ENCODE measurements around the gene PEX16.

PEX16 gene

GRCh38 chr11:45871638-45872037 is 46.0 kb downstream of the PEX16 start:
- H3K4ac ChIP-seq (ENCODE audit: low read depth, low read length), result no peak overlapping the region
- WGBS (ENCODE audit: extremely low coverage, insufficient coverage, insufficient read length), result no CpG with 5 or more reads among the region's 2 CpGs
- H3K18ac ChIP-seq (ENCODE audit: low read length), result no peak overlapping the region
- H2BK5ac ChIP-seq (ENCODE audit: low read depth, low read length, poor library complexity), result no peak overlapping the region
- no peaks in the 10 kb centered on the region for H3K4me1 ChIP-seq (ENCODE audit: control insufficient read depth in 1 of 2, insufficient read depth in 2 of 2, low read length in 2 of 2)
- peaks cover 46 to 59% of the 10 kb centered on the region in 2 experiments for H3K36me3 ChIP-seq (ENCODE audit: control insufficient read depth in 1 of 2, insufficient read depth in 2 of 2, low read length in 2 of 2)
- H3K27me3 ChIP-seq (ENCODE audit: insufficient read depth, low read length), result no peaks in the 10 kb centered on the region
- no peak overlapping the region for H2AFZ ChIP-seq (ENCODE audit: insufficient read depth, low read length, poor library complexity)
- H3K23ac ChIP-seq (ENCODE audit: low read length), result no peak overlapping the region
- DNase-seq, result no peak
- H2AK5ac ChIP-seq (ENCODE audit: low read length), result no peak overlapping the region
- H3K9ac ChIP-seq (ENCODE audit: low read length), result no peak overlapping the region
- no peaks in the 10 kb centered on the region for H3K79me1 ChIP-seq (ENCODE audit: low read length)
- no peaks in the 10 kb centered on the region for H3K79me2 ChIP-seq (ENCODE audit: control insufficient read depth, insufficient read depth, low read length, poor library complexity)
- no peak overlapping the region for H4K12ac ChIP-seq (ENCODE audit: low read depth, low read length)
- no peak overlapping the region for H3K14ac ChIP-seq (ENCODE audit: low read length)
- H3K4me2 ChIP-seq (ENCODE audit: low read length), result no peak overlapping the region
- H3K9me3 ChIP-seq (ENCODE audit: insufficient read depth, low read depth, low read length), result no peaks in the 10 kb centered on the region
- no peak overlapping the region for H4K8ac ChIP-seq (ENCODE audit: low read depth, low read length)
- H4K91ac ChIP-seq (ENCODE audit: low read depth, low read length), result no peak overlapping the region
- H2BK12ac ChIP-seq (ENCODE audit: low read length), result no peak overlapping the region
- no peak overlapping the region for H3K4me3 ChIP-seq (ENCODE audit: low read depth, low read length)
- H2BK120ac ChIP-seq (ENCODE audit: insufficient read depth, low read length, poor library complexity), result no peak overlapping the region
- H3K27ac ChIP-seq (ENCODE audit: low read depth, low read length), result no peak overlapping the region

DNA sequence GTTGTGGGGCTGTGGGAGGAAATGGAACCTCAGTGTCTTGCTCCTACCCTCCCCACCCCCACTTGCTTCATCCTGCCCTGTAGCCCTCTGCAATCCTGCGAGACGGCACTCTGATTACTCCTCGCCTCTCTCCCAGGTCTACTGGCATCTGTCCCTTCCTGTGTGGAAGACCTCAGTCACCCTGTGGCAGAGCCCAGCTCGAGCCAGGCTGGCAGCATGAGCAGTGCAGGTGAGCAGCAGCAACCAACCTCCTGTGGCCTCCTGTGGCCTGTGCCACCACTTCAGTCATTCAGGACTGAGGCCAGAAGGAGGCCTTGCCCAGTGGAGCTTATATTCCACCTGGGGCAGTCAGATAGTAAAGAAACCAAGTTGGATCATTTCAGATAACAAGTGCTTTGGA is 47.0 kb downstream of the PEX16 start:
- no peak overlapping the region for H4K91ac ChIP-seq (ENCODE audit: low read depth, low read length)
- H3K14ac ChIP-seq (ENCODE audit: low read length), result no peak overlapping the region
- H3K4me3 ChIP-seq (ENCODE audit: low read depth, low read length), result peak overlapping the region; percentile 23
- H2BK120ac ChIP-seq (ENCODE audit: insufficient read depth, low read length, poor library complexity), result no peak overlapping the region
- no peak overlapping the region for H4K12ac ChIP-seq (ENCODE audit: low read depth, low read length)
- no CpG with 5 or more reads among the region's 4 CpGs for WGBS (ENCODE audit: extremely low coverage, insufficient coverage, insufficient read length)
- H4K8ac ChIP-seq (ENCODE audit: low read depth, low read length), result no peak overlapping the region
- peaks cover 47 to 58% of the 10 kb centered on the region in 2 experiments for H3K36me3 ChIP-seq (ENCODE audit: control insufficient read depth in 1 of 2, insufficient read depth in 2 of 2, low read length in 2 of 2)
- H3K27me3 ChIP-seq (ENCODE audit: insufficient read depth, low read length), result no peaks in the 10 kb centered on the region
- H3K4me2 ChIP-seq (ENCODE audit: low read length), result no peak overlapping the region
- no peak overlapping the region for H3K23ac ChIP-seq (ENCODE audit: low read length)
- no peak overlapping the region for H3K4ac ChIP-seq (ENCODE audit: low read depth, low read length)
- no peaks in the 10 kb centered on the region for H3K9me3 ChIP-seq (ENCODE audit: insufficient read depth, low read depth, low read length)
- H2BK5ac ChIP-seq (ENCODE audit: low read depth, low read length, poor library complexity), result no peak overlapping the region
- H3K79me2 ChIP-seq (ENCODE audit: control insufficient read depth, insufficient read depth, low read length, poor library complexity), result no peaks in the 10 kb centered on the region
- no peaks in the 10 kb centered on the region for H3K79me1 ChIP-seq (ENCODE audit: low read length)
- no peak overlapping the region for H3K27ac ChIP-seq (ENCODE audit: low read depth, low read length)
- no peak overlapping the region for H3K18ac ChIP-seq (ENCODE audit: low read length)
- no peaks in the 10 kb centered on the region for H3K4me1 ChIP-seq (ENCODE audit: control insufficient read depth in 1 of 2, insufficient read depth in 2 of 2, low read length in 2 of 2)
- no peak for DNase-seq
- H2AK5ac ChIP-seq (ENCODE audit: low read length), result no peak overlapping the region
- no peak overlapping the region for H3K9ac ChIP-seq (ENCODE audit: low read length)
- no peak overlapping the region for H2AFZ ChIP-seq (ENCODE audit: insufficient read depth, low read length, poor library complexity)
- no peak overlapping the region for H2BK12ac ChIP-seq (ENCODE audit: low read length)

DNA sequence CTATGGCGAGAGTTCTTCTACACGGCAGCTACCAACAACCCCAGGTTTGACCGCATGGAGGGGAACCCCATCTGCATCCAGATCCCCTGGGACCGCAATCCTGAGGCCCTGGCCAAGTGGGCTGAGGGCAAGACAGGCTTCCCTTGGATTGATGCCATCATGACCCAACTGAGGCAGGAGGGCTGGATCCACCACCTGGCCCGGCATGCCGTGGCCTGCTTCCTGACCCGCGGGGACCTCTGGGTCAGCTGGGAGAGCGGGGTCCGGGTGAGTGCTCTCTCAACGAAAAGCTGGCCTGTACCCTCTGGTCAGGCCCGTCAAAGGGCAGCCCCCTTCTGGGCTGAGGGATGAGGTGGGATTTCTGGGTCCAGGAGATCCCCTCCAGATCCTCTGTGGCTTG is 48.1 kb downstream of the PEX16 start:
- H2AK5ac ChIP-seq (ENCODE audit: low read length), result no peak overlapping the region
- no peak overlapping the region for H2BK12ac ChIP-seq (ENCODE audit: low read length)
- no peaks in the 10 kb centered on the region for H3K27me3 ChIP-seq (ENCODE audit: insufficient read depth, low read length)
- H4K8ac ChIP-seq (ENCODE audit: low read depth, low read length), result no peak overlapping the region
- H4K91ac ChIP-seq (ENCODE audit: low read depth, low read length), result no peak overlapping the region
- no peak overlapping the region for H3K4me3 ChIP-seq (ENCODE audit: low read depth, low read length)
- H3K23ac ChIP-seq (ENCODE audit: low read length), result no peak overlapping the region
- no peak overlapping the region for H2BK5ac ChIP-seq (ENCODE audit: low read depth, low read length, poor library complexity)
- H3K4me2 ChIP-seq (ENCODE audit: low read length), result no peak overlapping the region
- no peak overlapping the region for H2BK120ac ChIP-seq (ENCODE audit: insufficient read depth, low read length, poor library complexity)
- no peaks in the 10 kb centered on the region for H3K79me1 ChIP-seq (ENCODE audit: low read length)
- H3K79me2 ChIP-seq (ENCODE audit: control insufficient read depth, insufficient read depth, low read length, poor library complexity), result no peaks in the 10 kb centered on the region
- no peak overlapping the region for H3K27ac ChIP-seq (ENCODE audit: low read depth, low read length)
- no peaks in the 10 kb centered on the region for H3K9me3 ChIP-seq (ENCODE audit: insufficient read depth, low read depth, low read length)
- no peak overlapping the region for H4K12ac ChIP-seq (ENCODE audit: low read depth, low read length)
- WGBS (ENCODE audit: extremely low coverage, insufficient coverage, insufficient read length), result no CpG with 5 or more reads among the region's 12 CpGs
- H3K9ac ChIP-seq (ENCODE audit: low read length), result no peak overlapping the region
- peaks cover 48 to 56% of the 10 kb centered on the region in 2 experiments for H3K36me3 ChIP-seq (ENCODE audit: control insufficient read depth in 1 of 2, insufficient read depth in 2 of 2, low read length in 2 of 2)
- no peak overlapping the region for H3K18ac ChIP-seq (ENCODE audit: low read length)
- no peak overlapping the region for H3K14ac ChIP-seq (ENCODE audit: low read length)
- no peak overlapping the region for H2AFZ ChIP-seq (ENCODE audit: insufficient read depth, low read length, poor library complexity)
- H3K4me1 ChIP-seq (ENCODE audit: control insufficient read depth in 1 of 2, insufficient read depth in 2 of 2, low read length in 2 of 2), result no peaks in the 10 kb centered on the region
- DNase-seq, result no peak
- no peak overlapping the region for H3K4ac ChIP-seq (ENCODE audit: low read depth, low read length)

DNA sequence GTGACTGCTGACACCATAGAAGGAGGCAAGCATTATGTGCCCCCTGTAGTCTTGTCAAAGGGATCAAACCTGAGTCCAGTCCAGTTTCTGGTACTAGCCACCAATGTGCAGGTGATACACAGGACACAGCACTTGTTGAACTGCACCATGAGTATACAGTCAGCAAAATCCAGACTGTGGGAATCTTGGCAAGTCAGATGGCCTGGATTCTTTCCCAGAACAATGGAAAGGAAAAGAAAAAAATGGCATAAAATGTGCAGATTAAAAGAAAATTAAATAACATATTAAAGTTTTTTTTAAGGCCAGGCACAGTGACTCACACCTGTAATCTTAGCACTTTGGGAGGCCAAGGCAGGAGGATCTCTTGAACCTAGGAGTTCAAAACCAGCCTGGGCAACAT is 53.6 kb downstream of the PEX16 start:
- Histone ChIP-seq H3K4me1 (ENCODE audit: control insufficient read depth in 1 of 2, insufficient read depth in 2 of 2, low read length in 2 of 2) (no peaks in the 10 kb centered on the region), H3K27me3 (ENCODE audit: insufficient read depth, low read length) (no peaks in the 10 kb centered on the region), H2BK12ac (ENCODE audit: low read length) (no peak overlapping the region), H4K12ac (ENCODE audit: low read depth, low read length) (no peak overlapping the region), H3K4ac (ENCODE audit: low read depth, low read length) (no peak overlapping the region), H3K18ac (ENCODE audit: low read length) (no peak overlapping the region), H4K8ac (ENCODE audit: low read depth, low read length) (no peak overlapping the region), H3K14ac (ENCODE audit: low read length) (no peak overlapping the region), H2BK120ac (ENCODE audit: insufficient read depth, low read length, poor library complexity) (no peak overlapping the region), H3K4me3 (ENCODE audit: low read depth, low read length) (no peak overlapping the region), H3K36me3 (ENCODE audit: control insufficient read depth in 1 of 2, insufficient read depth in 2 of 2, low read length in 2 of 2) (peaks cover 34 to 49% of the 10 kb centered on the region in 2 experiments), H3K9me3 (ENCODE audit: insufficient read depth, low read depth, low read length) (no peaks in the 10 kb centered on the region), H3K23ac (ENCODE audit: low read length) (no peak overlapping the region), H3K4me2 (ENCODE audit: low read length) (no peak overlapping the region), H3K9ac (ENCODE audit: low read length) (no peak overlapping the region), H2AK5ac (ENCODE audit: low read length) (no peak overlapping the region), H3K27ac (ENCODE audit: low read depth, low read length) (no peak overlapping the region), H3K79me2 (ENCODE audit: control insufficient read depth, insufficient read depth, low read length, poor library complexity) (no peaks in the 10 kb centered on the region), H3K79me1 (ENCODE audit: low read length) (no peaks in the 10 kb centered on the region), H2AFZ (ENCODE audit: insufficient read depth, low read length, poor library complexity) (no peak overlapping the region), H4K91ac (ENCODE audit: low read depth, low read length) (no peak overlapping the region), H2BK5ac (ENCODE audit: low read depth, low read length, poor library complexity) (no peak overlapping the region)
- DNase-seq, result no peak
